ENCODE measurements around the gene SGMS2. TPM values are rescaled to one million over a fixed set of nuclear protein-coding genes. Genes with fewer than 3 reads are reported as not detected.

SGMS2 gene
- total and polyA plus RNA-seq, 2 of the 4 experiments (the other 2 are of a cell fraction): 13.4 to 37.5 TPM

DNA sequence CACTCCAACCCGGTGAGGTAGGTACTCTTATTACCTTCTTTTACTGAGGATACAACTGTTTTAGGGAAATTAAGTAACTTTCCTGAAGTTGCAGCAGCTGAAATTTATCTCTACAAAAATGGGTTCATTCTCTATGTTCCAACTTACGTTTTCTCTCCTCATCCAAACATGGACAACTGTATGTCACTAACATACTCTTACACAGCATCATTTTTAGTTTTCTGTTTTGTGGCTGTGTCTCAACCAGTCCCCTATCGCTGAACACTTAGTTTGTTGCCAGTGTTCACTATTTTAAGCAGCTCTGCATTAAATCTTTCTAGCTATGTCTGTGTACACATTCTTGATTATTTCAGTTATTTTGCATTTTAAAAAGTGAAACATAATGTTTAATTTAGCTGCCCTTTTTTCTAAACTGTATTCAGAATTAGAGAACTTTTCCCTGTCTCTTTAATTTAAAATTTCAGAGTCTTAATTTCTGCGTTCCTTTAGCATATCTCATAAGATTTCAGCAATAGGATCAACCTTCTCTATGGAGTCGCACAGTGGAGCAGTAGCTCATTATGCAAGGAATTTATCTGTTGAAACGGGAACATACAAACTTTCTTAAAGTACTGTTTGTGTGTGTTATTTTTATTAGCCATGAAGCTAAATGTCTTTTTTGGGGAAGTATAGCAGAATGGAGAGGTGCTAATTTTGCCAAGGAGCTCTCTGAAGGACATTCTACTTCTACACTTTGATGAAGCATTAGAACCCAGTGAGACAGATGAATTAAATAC is 3.8 kb downstream of the SGMS2 start:
- Histone ChIP-seq H3K4me1 (ENCODE audit: control insufficient read depth, insufficient read depth, low read length) (peaks cover 2% of the 10 kb centered on the region), H2AFZ (replicated peaks; ENCODE audit: low read length, poor library complexity) (no peak overlapping the region), H3K27ac (ENCODE audit: insufficient read depth, low read length) (no peak overlapping the region), H2BK5ac (ENCODE audit: low read depth, low read length, poor library complexity, severe bottlenecking) (no peak overlapping the region), H3K14ac (replicated peaks; ENCODE audit: low read depth, low read length) (no peak overlapping the region), H3K9ac (ENCODE audit: low read depth, low read length) (no peak overlapping the region), H2BK120ac (ENCODE audit: low read depth, low read length) (no peak overlapping the region), H3K9me3 (ENCODE audit: control insufficient read depth, insufficient read depth, low read length) (no peaks in the 10 kb centered on the region), H4K5ac (ENCODE audit: low read depth, low read length) (no peak overlapping the region), H4K91ac (ENCODE audit: insufficient read depth, low read depth, low read length) (no peak overlapping the region), H2AK9ac (replicated peaks; ENCODE audit: low read depth, low read length, poor library complexity) (no peak overlapping the region), H2AK5ac (ENCODE audit: low read depth, low read length) (no peak overlapping the region), H3K4ac (ENCODE audit: low read depth, low read length) (no peak overlapping the region), H3K9me1 (ENCODE audit: insufficient read depth, low read length) (0 out of 2 replicates have a peak, but pooled peaks cover 2% of the 10 kb centered on the region), H3K18ac (ENCODE audit: low read depth, low read length) (no peak overlapping the region), H2BK20ac (ENCODE audit: low read depth, low read length) (no peak overlapping the region), H4K8ac (ENCODE audit: low read depth in 2 of 2, low read length in 2 of 2) (no peak overlapping the region), H3K4me3 (ENCODE audit: insufficient read depth, low read depth, low read length) (no peak overlapping the region), H4K20me1 (ENCODE audit: insufficient read depth, low read length) (no peaks in the 10 kb centered on the region), H3K4me2 (ENCODE audit: low read depth, low read length) (no peak overlapping the region), H3K56ac (ENCODE audit: extremely low read depth, insufficient read depth, low read length) (no peak overlapping the region), H3K36me3 (ENCODE audit: control insufficient read depth, insufficient read depth, low read length) (no peaks in the 10 kb centered on the region), H2BK15ac (ENCODE audit: low read depth, low read length) (no peak overlapping the region), H3K27me3 (ENCODE audit: control insufficient read depth, insufficient read depth, low read length) (no peaks in the 10 kb centered on the region), H3K79me1 (ENCODE audit: low read depth in 1 of 2, low read length in 2 of 2) (peaks cover 3 to 17% of the 10 kb centered on the region in 2 experiments; a peak in 2 of 4 replicates), H3K23ac (ENCODE audit: low read depth, low read length) (no peak overlapping the region)
- TF ChIP-seq MAFK (IDR thresholded peaks at IDR 0.05; ENCODE audit: low read depth, low read length) (no peak), RCOR1 (IDR thresholded peaks at IDR 0.05; ENCODE audit: insufficient replicate concordance, low read length) (no peak), SMC3 (IDR thresholded peaks at IDR 0.05; ENCODE audit: low read depth, low read length) (no peak), MAZ (IDR thresholded peaks at IDR 0.05; ENCODE audit: borderline replicate concordance, low read depth, low read length) (no peak)
- TF ChIP-seq, protein P1, sequence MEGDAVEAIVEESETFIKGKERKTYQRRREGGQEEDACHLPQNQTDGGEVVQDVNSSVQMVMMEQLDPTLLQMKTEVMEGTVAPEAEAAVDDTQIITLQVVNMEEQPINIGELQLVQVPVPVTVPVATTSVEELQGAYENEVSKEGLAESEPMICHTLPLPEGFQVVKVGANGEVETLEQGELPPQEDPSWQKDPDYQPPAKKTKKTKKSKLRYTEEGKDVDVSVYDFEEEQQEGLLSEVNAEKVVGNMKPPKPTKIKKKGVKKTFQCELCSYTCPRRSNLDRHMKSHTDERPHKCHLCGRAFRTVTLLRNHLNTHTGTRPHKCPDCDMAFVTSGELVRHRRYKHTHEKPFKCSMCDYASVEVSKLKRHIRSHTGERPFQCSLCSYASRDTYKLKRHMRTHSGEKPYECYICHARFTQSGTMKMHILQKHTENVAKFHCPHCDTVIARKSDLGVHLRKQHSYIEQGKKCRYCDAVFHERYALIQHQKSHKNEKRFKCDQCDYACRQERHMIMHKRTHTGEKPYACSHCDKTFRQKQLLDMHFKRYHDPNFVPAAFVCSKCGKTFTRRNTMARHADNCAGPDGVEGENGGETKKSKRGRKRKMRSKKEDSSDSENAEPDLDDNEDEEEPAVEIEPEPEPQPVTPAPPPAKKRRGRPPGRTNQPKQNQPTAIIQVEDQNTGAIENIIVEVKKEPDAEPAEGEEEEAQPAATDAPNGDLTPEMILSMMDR (conservative IDR thresholded peaks at IDR 0.05; ENCODE audit: low read depth, low read length): no peak
- TF ChIP-seq, protein P2, sequence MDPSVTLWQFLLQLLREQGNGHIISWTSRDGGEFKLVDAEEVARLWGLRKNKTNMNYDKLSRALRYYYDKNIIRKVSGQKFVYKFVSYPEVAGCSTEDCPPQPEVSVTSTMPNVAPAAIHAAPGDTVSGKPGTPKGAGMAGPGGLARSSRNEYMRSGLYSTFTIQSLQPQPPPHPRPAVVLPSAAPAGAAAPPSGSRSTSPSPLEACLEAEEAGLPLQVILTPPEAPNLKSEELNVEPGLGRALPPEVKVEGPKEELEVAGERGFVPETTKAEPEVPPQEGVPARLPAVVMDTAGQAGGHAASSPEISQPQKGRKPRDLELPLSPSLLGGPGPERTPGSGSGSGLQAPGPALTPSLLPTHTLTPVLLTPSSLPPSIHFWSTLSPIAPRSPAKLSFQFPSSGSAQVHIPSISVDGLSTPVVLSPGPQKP (IDR thresholded peaks at IDR 0.05; ENCODE audit: borderline replicate concordance, low read depth, low read length): no peak
- ATAC-seq (ENCODE audit: low read depth) (no peak), DNase-seq (no peak)
- no TSS peak for BruUV-seq (replicated peaks)
- ChIA-PET CTCF (no interaction called here), POLR2A (ENCODE audit: unreplicated experiment) (no interaction called here)
- intact Hi-C loops (cut with micrococcal nuclease): loop anchor here (5.0 kb wide), 1 partner anchor 84 kb away; no protein-coding TSS in a partner anchor
- in situ Hi-C loops (cut with MboI; ENCODE audit: low sequenced_read_pairs): no loop called here
- dilution Hi-C loops (cut with HindIII; ENCODE audit: low sequenced_read_pairs, unreplicated experiment): no loop called here
- WGBS, 2 experiments (ENCODE audit: extremely low coverage in 2 of 2, insufficient read length in 1 of 2): no CpG with 5 or more reads among the region's 6 CpGs
